CD4-positive, alpha-beta T cell (primary cell): Measurements from ENCODE around the gene PTPN7. TPM values are rescaled to one million over a fixed set of nuclear protein-coding genes. Genes with fewer than 3 reads are reported as not detected.
A peak's percentile ranks its signal among the peaks of the same experiment; 100 is the strongest.

ENCODE experiments used
- ATAC-seq: fragments of 200-7000 bp; cut with Tn5 transposase; one replicate; pipeline ENCODE4 v1.10.0; 2022; ENCODE audit warnings: mild to moderate bottlenecking; ENCODE audit not compliant: poor library complexity
- CTCF ChIA-PET: fragments of 350-600 bp; sonication (Branson Sonifier 250); formaldehyde crosslinking; loops from one replicate; lab custom pipeline; 2021; ENCODE audit warnings: antibody characterized with exemption, inconsistent platforms; lab: Charles Lee
- POLR2A ChIA-PET: fragments of 350-600 bp; sonication (Branson Sonifier 250); formaldehyde crosslinking; loops from one replicate; lab custom pipeline; 2021; ENCODE audit warnings: antibody characterized with exemption, inconsistent platforms; lab: Charles Lee
- DNase-seq, 14 experiments: peaks; one replicate each; pipeline ENCODE4 v3.0.0-alpha.2; 2013 to 2020; ENCODE audit warnings: mixed read lengths in 2 of 14
- H3K27ac ChIP-seq, 2 donors: one replicate each; pipeline versions ENCODE4 v1.5.1 to v1.7.0; 2013; ENCODE audit warnings: low read length in 2 of 2, low read depth in 1 of 2, mild to moderate bottlenecking in 1 of 2
- H3K27me3 ChIP-seq, 2 experiments: 1 replicate in 1 of 2; 2 replicates in 1 of 2; pipeline versions ENCODE4 v1.6.1 to v1.7.0; 2013; ENCODE audit warnings: low read length in 2 of 2, control low read depth in 1 of 2, mild to moderate bottlenecking in 1 of 2, moderate library complexity in 1 of 2; ENCODE audit not compliant: insufficient read depth in 2 of 2, control insufficient read depth in 1 of 2
- H3K36me3 ChIP-seq: one replicate; pipeline ENCODE4 v1.6.1; 2013; ENCODE audit warnings: low read length, control low read depth; ENCODE audit not compliant: insufficient read depth
- H3K4me1 ChIP-seq: one replicate; pipeline ENCODE4 v1.6.1; 2013; ENCODE audit warnings: low read length, control low read depth; ENCODE audit not compliant: insufficient read depth
- H3K4me3 ChIP-seq: one replicate; pipeline ENCODE4 v1.5.1; 2013; ENCODE audit warnings: mild to moderate bottlenecking, low read length, moderate library complexity
- H3K9me3 ChIP-seq, 2 experiments: 1 replicate in 1 of 2; 2 replicates in 1 of 2; pipeline versions ENCODE4 v1.6.1 to v1.7.0; 2013; ENCODE audit warnings: low read length in 2 of 2, mild to moderate bottlenecking in 2 of 2, control low read depth in 1 of 2, moderate library complexity in 1 of 2; ENCODE audit not compliant: control insufficient read depth in 1 of 2, insufficient read depth in 1 of 2
- H3K27ac Mint-ChIP-seq: one replicate; pipeline ENCODE4 v1.8.0; 2020; ENCODE audit warnings: mixed read lengths
- H3K27me3 Mint-ChIP-seq: one replicate; pipeline ENCODE4 v1.8.0; 2021; ENCODE audit warnings: mixed read lengths
- H3K36me3 Mint-ChIP-seq: one replicate; pipeline ENCODE4 v1.8.0; 2021; ENCODE audit warnings: low read depth, mixed read lengths
- H3K4me1 Mint-ChIP-seq: one replicate; pipeline ENCODE4 v1.8.0; 2021; ENCODE audit warnings: low read depth, mixed read lengths
- H3K4me3 Mint-ChIP-seq: one replicate; pipeline ENCODE4 v1.8.0; 2020; ENCODE audit warnings: mild to moderate bottlenecking, mixed read lengths
- H3K9me3 Mint-ChIP-seq: one replicate; pipeline ENCODE4 v1.8.0; 2020; ENCODE audit warnings: mixed read lengths
- intact Hi-C, 2 experiments: fragments of 100-400 bp; cut with DNase I in 1 of 2; cut with micrococcal nuclease in 1 of 2; formaldehyde crosslinking; loops; one replicate each; pipeline versions ENCODE4 v1.15.1 to v1.9.0; 2023 to 2025; cut with DNase I, micrococcal nuclease
- total RNA-seq, 174 experiments: library from RNA in 2 of 174; stranded (reverse) in 2 of 174; gene quantifications; one replicate each; pipeline ENCODE4 v1.2.3 and lab custom pipeline; 2021 to 2026
- TF ChIP-seq, protein P1 (sequence below): fragments of 200-600 bp; IDR thresholded peaks from one replicate; pipeline ENCODE4 v1.8.0; 2022; ENCODE audit warnings: antibody characterized with exemption, mild to moderate bottlenecking

The PTPN7 gene
- total RNA-seq, 2 experiments from 2014 or later, result 144 to 145 TPM

DNA sequence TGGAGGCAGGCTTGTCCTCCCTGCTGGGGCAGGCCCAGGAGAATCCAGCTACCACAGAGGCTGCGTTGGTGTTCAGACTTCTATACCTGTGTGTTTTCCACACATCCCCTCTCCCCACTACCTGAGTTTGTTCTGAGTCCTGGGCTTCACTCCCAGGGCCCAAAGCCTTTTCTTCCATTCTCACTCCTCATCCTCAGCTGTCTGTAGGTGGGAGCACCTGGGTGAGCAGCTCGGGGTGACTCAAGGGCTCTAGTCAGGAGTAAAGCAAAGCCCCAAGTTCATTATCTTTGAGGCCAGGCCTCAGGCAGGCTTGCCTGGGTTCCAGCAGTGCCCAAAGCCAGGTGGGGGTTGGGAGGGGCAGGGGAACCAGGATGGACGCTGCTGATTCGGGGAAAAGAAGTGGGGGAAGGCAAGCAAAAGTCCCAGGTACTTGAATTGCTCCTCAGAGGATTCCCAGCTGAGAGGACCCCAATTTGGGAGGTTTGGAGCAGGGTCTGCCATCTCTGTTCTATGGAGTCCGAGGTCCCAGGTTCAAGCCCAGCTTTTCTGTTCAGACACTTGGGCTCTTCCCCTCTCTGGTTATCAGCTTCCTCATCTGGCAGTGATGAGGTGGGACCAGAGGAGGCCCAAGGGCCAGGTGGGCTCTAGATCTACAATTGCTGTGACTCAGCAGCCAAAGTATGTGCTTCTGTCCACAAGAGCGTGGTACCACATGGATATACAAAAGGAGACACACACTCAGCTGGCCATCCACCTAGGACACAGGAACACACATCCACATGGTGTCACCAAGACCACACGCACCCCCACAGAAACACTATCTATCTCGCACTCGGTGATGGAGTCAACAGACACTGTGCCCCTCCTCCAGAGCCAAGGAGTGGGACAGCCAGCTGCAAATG lies 5.8 kb upstream of the PTPN7 start:
- ATAC-seq, result no peak
- Histone ChIP-seq H3K27me3 (no peaks in the 10 kb centered on the region), H3K27ac (no peak overlapping the region), H3K4me1 (peaks cover 65% of the 10 kb centered on the region), H3K4me3 (no peak overlapping the region), H3K9me3 (no peaks in the 10 kb centered on the region), H3K36me3 (no peaks in the 10 kb centered on the region)
- Mint-ChIP-seq H3K9me3 (no peaks in the 10 kb centered on the region), H3K4me1 (peaks cover 53% of the 10 kb centered on the region), H3K36me3 (no peaks in the 10 kb centered on the region), H3K27ac (peak overlapping the region; percentile 99), H3K4me3 (peak overlapping the region; percentile 69), H3K27me3 (no peaks in the 10 kb centered on the region)
- CTCF ChIA-PET, result interaction anchor here (1.5 to 4.5 kb wide), 2 partner anchors 11 to 23 kb away, joined by 3 to 22 read pairs; no protein-coding TSS in a partner anchor
- no peak for DNase-seq
- intact Hi-C loops, result no loop called here
- TF ChIP-seq, protein P1, sequence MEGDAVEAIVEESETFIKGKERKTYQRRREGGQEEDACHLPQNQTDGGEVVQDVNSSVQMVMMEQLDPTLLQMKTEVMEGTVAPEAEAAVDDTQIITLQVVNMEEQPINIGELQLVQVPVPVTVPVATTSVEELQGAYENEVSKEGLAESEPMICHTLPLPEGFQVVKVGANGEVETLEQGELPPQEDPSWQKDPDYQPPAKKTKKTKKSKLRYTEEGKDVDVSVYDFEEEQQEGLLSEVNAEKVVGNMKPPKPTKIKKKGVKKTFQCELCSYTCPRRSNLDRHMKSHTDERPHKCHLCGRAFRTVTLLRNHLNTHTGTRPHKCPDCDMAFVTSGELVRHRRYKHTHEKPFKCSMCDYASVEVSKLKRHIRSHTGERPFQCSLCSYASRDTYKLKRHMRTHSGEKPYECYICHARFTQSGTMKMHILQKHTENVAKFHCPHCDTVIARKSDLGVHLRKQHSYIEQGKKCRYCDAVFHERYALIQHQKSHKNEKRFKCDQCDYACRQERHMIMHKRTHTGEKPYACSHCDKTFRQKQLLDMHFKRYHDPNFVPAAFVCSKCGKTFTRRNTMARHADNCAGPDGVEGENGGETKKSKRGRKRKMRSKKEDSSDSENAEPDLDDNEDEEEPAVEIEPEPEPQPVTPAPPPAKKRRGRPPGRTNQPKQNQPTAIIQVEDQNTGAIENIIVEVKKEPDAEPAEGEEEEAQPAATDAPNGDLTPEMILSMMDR, result no peak
- POLR2A ChIA-PET, result interaction anchor here (1.5 kb wide), 1 partner anchor 12 kb away, joined by 4 read pairs; no protein-coding TSS in a partner anchor

GRCh38 chr1:202165267-202165941 lies 5.0 kb upstream of the PTPN7 start:
- H3K36me3 Mint-ChIP-seq, result peaks cover 2% of the 10 kb centered on the region
- H3K4me1 Mint-ChIP-seq, result peaks cover 61% of the 10 kb centered on the region
- ATAC-seq (peak; percentile 4), DNase-seq (peak in 5 of 14 experiments; percentile 12 to 55 (median 36))
- H3K4me3 Mint-ChIP-seq, result peak overlapping the region; percentile 69
- Histone ChIP-seq H3K9me3 (no peaks in the 10 kb centered on the region), H3K27ac (peak overlapping the region; percentile 13 to 58), H3K36me3 (no peaks in the 10 kb centered on the region), H3K27me3 (no peaks in the 10 kb centered on the region), H3K4me3 (peak overlapping the region; percentile 22), H3K4me1 (peaks cover 65% of the 10 kb centered on the region)
- intact Hi-C loops, result no loop called here
- peak overlapping the region; percentile 99 for H3K27ac Mint-ChIP-seq
- ChIA-PET CTCF (interaction anchor here (1.5 to 4.5 kb wide), 2 partner anchors 10 to 24 kb away, joined by 3 to 22 read pairs; no protein-coding TSS in a partner anchor), POLR2A (interaction anchor here (1.5 kb wide), 1 partner anchor 11 kb away, joined by 4 read pairs; no protein-coding TSS in a partner anchor)
- TF ChIP-seq, protein P1, result no peak
- H3K9me3 Mint-ChIP-seq, result no peaks in the 10 kb centered on the region
- H3K27me3 Mint-ChIP-seq, result no peaks in the 10 kb centered on the region

GRCh38 chr1:202164271-202165037 lies 4.1 kb upstream of the PTPN7 start:
- Histone ChIP-seq H3K36me3 (no peaks in the 10 kb centered on the region), H3K4me1 (peaks cover 73% of the 10 kb centered on the region), H3K27ac (no peak overlapping the region), H3K9me3 (no peaks in the 10 kb centered on the region), H3K4me3 (peak overlapping the region; percentile 22), H3K27me3 (no peaks in the 10 kb centered on the region)
- DNase-seq, result peak; percentile 56 to 93 (median 70)
- ChIA-PET CTCF (interaction anchor here (1.5 to 4.5 kb wide), 2 partner anchors 9 to 25 kb away, joined by 3 to 22 read pairs; no protein-coding TSS in a partner anchor), POLR2A (interaction anchor here (2.6 kb wide), 1 partner anchor 10 kb away, joined by 8 read pairs; no protein-coding TSS in a partner anchor)
- ATAC-seq, result peak; percentile 83
- Mint-ChIP-seq H3K27me3 (no peaks in the 10 kb centered on the region), H3K9me3 (no peaks in the 10 kb centered on the region), H3K4me3 (peak overlapping the region; percentile 69), H3K27ac (peak overlapping the region; percentile 99), H3K36me3 (peaks cover 12% of the 10 kb centered on the region), H3K4me1 (peaks cover 71% of the 10 kb centered on the region)
- TF ChIP-seq, protein P1, result no peak
- intact Hi-C loops, result no loop called here
